SU-DHL-6 (cell line): ENCODE results near the gene SCTR.
A peak's percentile ranks its signal among the peaks of the same experiment; 100 is the strongest.

Experiments
- H2AFZ ChIP-seq: fragments of 200-600 bp; sonication (generic); 2 replicates; pipeline ENCODE4 v1.6.1; 2014; ENCODE audit warnings: low read depth, mild to moderate bottlenecking, moderate library complexity, mixed read lengths, antibody characterized with exemption, low read length; ENCODE audit not compliant: severe bottlenecking
- H3F3A ChIP-seq: fragments of 200-600 bp; shearing (Covaris generic); 2 replicates; pipeline ENCODE4 v1.6.0; 2016; ENCODE audit warnings: antibody characterized with exemption, mild to moderate bottlenecking; ENCODE audit not compliant: insufficient read depth
- H3K27ac ChIP-seq: fragments of 200-600 bp; sonication (generic); 2 replicates; pipeline ENCODE4 v1.5.1; 2016; ENCODE audit warnings: low read depth, mild to moderate bottlenecking, low read length, moderate library complexity, mixed read lengths
- H3K27me3 ChIP-seq: fragments of 200-600 bp; sonication (generic), shearing (Covaris generic); 2 replicates; pipeline ENCODE4 v1.6.0; 2014; ENCODE audit warnings: mild to moderate bottlenecking, low read length
- H3K36me3 ChIP-seq: fragments of 200-600 bp; sonication (generic); 2 replicates; pipeline ENCODE4 v1.6.1; 2014; ENCODE audit warnings: mild to moderate bottlenecking, low read length, mixed read lengths
- H3K4me2 ChIP-seq: fragments of 300-600, 200-600 bp; shearing (Covaris generic), sonication (generic); 2 replicates; pipeline ENCODE4 v1.6.0; 2014; ENCODE audit warnings: low read length, low read depth, mild to moderate bottlenecking; ENCODE audit not compliant: poor library complexity, severe bottlenecking
- H3K4me3 ChIP-seq: fragments of 200-600 bp; sonication (generic); 2 replicates; pipeline ENCODE4 v1.5.1; 2014; ENCODE audit warnings: antibody characterized with exemption, low read length, mild to moderate bottlenecking, mixed read lengths; ENCODE audit not compliant: insufficient read depth, poor library complexity, severe bottlenecking
- H3K79me2 ChIP-seq: fragments of 200-600 bp; sonication (generic); 2 replicates; pipeline ENCODE4 v1.6.1; 2014; ENCODE audit warnings: mild to moderate bottlenecking, low read length, moderate library complexity; ENCODE audit not compliant: insufficient read depth
- H3K9ac ChIP-seq: fragments of 200-600 bp; sonication (generic); 2 replicates; pipeline ENCODE4 v1.7.0; 2014; ENCODE audit warnings: mild to moderate bottlenecking, low read length
- H3K9me2 ChIP-seq: fragments of 200-600 bp; sonication (generic); replicated peaks from 2 replicates; pipeline ENCODE4 v1.6.1; 2014; ENCODE audit warnings: low read length; ENCODE audit not compliant: insufficient read depth
- H3K9me3 ChIP-seq: fragments of 200-600 bp; sonication (generic); 2 replicates; pipeline ENCODE4 v1.6.1; 2014; ENCODE audit warnings: low read length, mixed read lengths; ENCODE audit not compliant: insufficient read depth
- H4K20me1 ChIP-seq: fragments of 200-600 bp; sonication (generic); 2 replicates; pipeline ENCODE4 v1.6.1; 2014; ENCODE audit warnings: low read depth, mild to moderate bottlenecking, antibody characterized with exemption, low read length, moderate library complexity, mixed read lengths
- EZH2phosphoT487 ChIP-seq: fragments of 200-600 bp; sonication (generic), shearing (Covaris generic); conservative IDR thresholded peaks from 2 replicates; pipeline ENCODE4 v1.6.1; 2018; ENCODE audit warnings: mild to moderate bottlenecking, antibody characterized with exemption, low read length, moderate library complexity, mixed read lengths
- TF ChIP-seq, protein P1 (sequence below): fragments of 200-600 bp; sonication (generic); IDR thresholded peaks from one replicate; pipeline ENCODE4 v1.5.1; 2017; ENCODE audit warnings: antibody characterized with exemption, mild to moderate bottlenecking, low read length, moderate library complexity; ENCODE audit not compliant: insufficient read depth, poor library complexity, severe bottlenecking

The SCTR gene

DNA sequence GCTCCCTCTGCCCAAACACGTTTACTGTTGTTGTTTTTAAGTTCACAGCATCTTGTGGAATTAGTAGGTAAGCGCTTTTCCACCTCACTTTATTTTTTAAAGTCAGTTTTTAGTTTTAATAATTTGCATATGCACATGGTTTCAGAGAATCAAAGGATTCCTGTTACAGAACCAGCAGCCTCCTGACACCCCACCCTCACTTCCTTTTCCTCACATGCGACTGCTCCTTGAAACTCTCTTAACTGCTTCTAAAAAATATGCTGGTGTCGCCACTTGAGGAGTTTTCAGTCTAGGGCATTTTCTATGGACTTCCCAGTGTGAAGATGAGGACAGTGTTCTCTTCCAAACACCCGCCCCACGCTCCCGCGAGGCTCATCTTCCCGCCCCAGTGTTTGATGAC, 78.2 kb downstream of the SCTR start:
- TF ChIP-seq EZH2phosphoT487 = no peak
- TF ChIP-seq, protein P1, sequence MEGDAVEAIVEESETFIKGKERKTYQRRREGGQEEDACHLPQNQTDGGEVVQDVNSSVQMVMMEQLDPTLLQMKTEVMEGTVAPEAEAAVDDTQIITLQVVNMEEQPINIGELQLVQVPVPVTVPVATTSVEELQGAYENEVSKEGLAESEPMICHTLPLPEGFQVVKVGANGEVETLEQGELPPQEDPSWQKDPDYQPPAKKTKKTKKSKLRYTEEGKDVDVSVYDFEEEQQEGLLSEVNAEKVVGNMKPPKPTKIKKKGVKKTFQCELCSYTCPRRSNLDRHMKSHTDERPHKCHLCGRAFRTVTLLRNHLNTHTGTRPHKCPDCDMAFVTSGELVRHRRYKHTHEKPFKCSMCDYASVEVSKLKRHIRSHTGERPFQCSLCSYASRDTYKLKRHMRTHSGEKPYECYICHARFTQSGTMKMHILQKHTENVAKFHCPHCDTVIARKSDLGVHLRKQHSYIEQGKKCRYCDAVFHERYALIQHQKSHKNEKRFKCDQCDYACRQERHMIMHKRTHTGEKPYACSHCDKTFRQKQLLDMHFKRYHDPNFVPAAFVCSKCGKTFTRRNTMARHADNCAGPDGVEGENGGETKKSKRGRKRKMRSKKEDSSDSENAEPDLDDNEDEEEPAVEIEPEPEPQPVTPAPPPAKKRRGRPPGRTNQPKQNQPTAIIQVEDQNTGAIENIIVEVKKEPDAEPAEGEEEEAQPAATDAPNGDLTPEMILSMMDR = no peak
- H2AFZ ChIP-seq = no peak overlapping the region
- H3K4me3 ChIP-seq = no peak overlapping the region
- H3K9ac ChIP-seq = no peak overlapping the region
- no peak overlapping the region for H3K4me2 ChIP-seq
- no peaks in the 10 kb centered on the region for H3K9me2 ChIP-seq
- no peak overlapping the region for H3K27ac ChIP-seq
- H3K27me3 ChIP-seq = no peaks in the 10 kb centered on the region
- H3K36me3 ChIP-seq = no peaks in the 10 kb centered on the region
- no peaks in the 10 kb centered on the region for H4K20me1 ChIP-seq
- no peaks in the 10 kb centered on the region for H3K9me3 ChIP-seq
- no peaks in the 10 kb centered on the region for H3F3A ChIP-seq
- no peaks in the 10 kb centered on the region for H3K79me2 ChIP-seq

DNA sequence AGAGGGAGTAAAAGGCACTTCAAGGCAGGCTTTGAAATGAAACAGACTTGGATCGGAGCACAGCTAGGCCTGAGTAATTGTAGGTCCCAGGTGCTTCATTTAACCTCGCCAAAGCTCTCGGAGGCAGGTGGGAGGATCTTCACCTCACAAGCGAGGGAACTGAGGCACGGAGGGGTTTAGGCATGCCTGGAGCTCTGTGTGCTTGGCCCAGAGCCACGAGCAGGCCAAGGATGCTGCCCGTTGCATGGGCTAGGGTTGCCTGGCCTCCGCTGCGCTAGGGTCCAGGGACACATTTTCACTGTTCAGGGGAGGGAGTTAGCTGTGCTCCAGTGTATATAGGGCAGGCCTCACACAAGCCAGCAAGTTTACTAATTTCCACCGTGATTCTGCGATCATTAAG, 81.4 kb downstream of the SCTR start:
- H3K27me3 ChIP-seq = no peaks in the 10 kb centered on the region
- H3K4me3 ChIP-seq = no peak overlapping the region
- no peaks in the 10 kb centered on the region for H3K9me3 ChIP-seq
- H3K79me2 ChIP-seq = no peaks in the 10 kb centered on the region
- H3F3A ChIP-seq = no peaks in the 10 kb centered on the region
- no peaks in the 10 kb centered on the region for H3K36me3 ChIP-seq
- TF ChIP-seq, protein P1 = no peak
- no peak for TF ChIP-seq EZH2phosphoT487
- H4K20me1 ChIP-seq = no peaks in the 10 kb centered on the region
- H3K27ac ChIP-seq = no peak overlapping the region
- no peak overlapping the region for H2AFZ ChIP-seq
- H3K9ac ChIP-seq = no peak overlapping the region
- no peak overlapping the region for H3K4me2 ChIP-seq
- no peaks in the 10 kb centered on the region for H3K9me2 ChIP-seq

DNA sequence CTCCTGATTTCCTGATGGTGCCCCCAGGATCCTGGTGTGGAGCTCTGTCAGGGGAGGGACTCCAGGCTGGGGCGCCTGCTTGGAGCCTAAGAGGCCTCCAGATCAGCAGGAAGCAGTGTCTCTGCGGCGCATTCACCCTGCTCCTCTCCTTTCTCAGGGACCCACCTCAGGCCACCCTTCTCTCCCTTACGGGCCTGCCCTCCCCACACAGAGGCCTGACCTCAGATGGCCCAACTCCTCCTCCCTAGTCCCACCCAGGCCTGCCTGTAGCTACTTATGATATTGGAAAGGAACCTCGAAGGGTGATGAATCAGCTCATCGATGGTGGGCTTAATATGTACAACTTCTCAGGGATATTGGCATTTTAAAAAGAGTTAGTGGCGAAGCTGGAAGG, 82.1 kb downstream of the SCTR start:
- TF ChIP-seq, protein P1 = no peak
- no peak for TF ChIP-seq EZH2phosphoT487
- H3K4me3 ChIP-seq = no peak overlapping the region
- H3K36me3 ChIP-seq = no peaks in the 10 kb centered on the region
- no peaks in the 10 kb centered on the region for H3F3A ChIP-seq
- H3K27me3 ChIP-seq = no peaks in the 10 kb centered on the region
- no peaks in the 10 kb centered on the region for H4K20me1 ChIP-seq
- no peak overlapping the region for H3K9ac ChIP-seq
- H2AFZ ChIP-seq = peak overlapping the region; percentile 7
- no peaks in the 10 kb centered on the region for H3K9me3 ChIP-seq
- no peak overlapping the region for H3K4me2 ChIP-seq
- no peaks in the 10 kb centered on the region for H3K9me2 ChIP-seq
- H3K79me2 ChIP-seq = no peaks in the 10 kb centered on the region
- H3K27ac ChIP-seq = no peak overlapping the region
